DND-41 (cell line): ENCODE measurements around the gene TMEM232.

Experiments used
- ATAC-seq: fragments of 200-7000 bp; cut with Tn5 transposase; 3 replicates; pipeline ENCODE4 v1.9.1; 2021; ENCODE audit warnings: low read depth; ENCODE audit not compliant: insufficient read depth
- DNase-seq: peaks from one replicate; pipeline ENCODE4 v3.0.0-alpha.2; 2020
- H2AFZ ChIP-seq: 2 replicates; pipeline ENCODE4 v1.6.0; 2012; ENCODE audit warnings: low read depth, low read length
- H3K27ac ChIP-seq: 2 replicates; pipeline ENCODE4 v1.5.1; 2012; ENCODE audit warnings: low read length, inconsistent platforms
- H3K27me3 ChIP-seq: fragments of 200-600 bp; sonication (generic); 2 replicates; pipeline ENCODE4 v1.6.0; 2012; ENCODE audit warnings: low read length, mild to moderate bottlenecking, inconsistent platforms; ENCODE audit not compliant: insufficient read depth, poor library complexity
- H3K36me3 ChIP-seq: 2 replicates; pipeline ENCODE4 v1.5.1; 2012; ENCODE audit warnings: low read length, inconsistent platforms; ENCODE audit not compliant: insufficient read depth
- H3K4me1 ChIP-seq: 2 replicates; pipeline ENCODE4 v1.5.1; 2012; ENCODE audit warnings: mild to moderate bottlenecking, low read length; ENCODE audit not compliant: insufficient read depth
- H3K4me2 ChIP-seq: 2 replicates; pipeline ENCODE4 v1.6.0; 2012; ENCODE audit warnings: mild to moderate bottlenecking, moderate library complexity, low read length, inconsistent platforms; ENCODE audit not compliant: insufficient read depth
- H3K4me3 ChIP-seq, 2 experiments: fragments of 200-600 bp in 1 of 2; shearing (Covaris generic) in 1 of 2; 2 replicates each; pipeline ENCODE4 v1.5.1; 2012 to 2016; ENCODE audit warnings: inconsistent platforms in 2 of 2, low read length in 2 of 2, mild to moderate bottlenecking in 2 of 2, low read depth in 1 of 2, moderate library complexity in 1 of 2
- H3K79me2 ChIP-seq: 2 replicates; pipeline ENCODE4 v1.6.0; 2012; ENCODE audit warnings: low read length, inconsistent platforms; ENCODE audit not compliant: insufficient read depth
- H3K9ac ChIP-seq: 2 replicates; pipeline ENCODE4 v1.6.0; 2012; ENCODE audit warnings: low read depth, mild to moderate bottlenecking, inconsistent platforms, low read length, moderate library complexity
- H3K9me3 ChIP-seq: 2 replicates; pipeline ENCODE4 v1.5.1; 2012; ENCODE audit warnings: low read length, moderate library complexity, mild to moderate bottlenecking, inconsistent platforms; ENCODE audit not compliant: insufficient read depth, severe bottlenecking
- H4K20me1 ChIP-seq: 2 replicates; pipeline ENCODE4 v1.6.0; 2012; ENCODE audit warnings: low read length; ENCODE audit not compliant: insufficient read depth
- CTCF ChIP-seq: IDR thresholded peaks from 2 replicates; pipeline ENCODE4 v1.5.1; 2012; ENCODE audit warnings: borderline replicate concordance, low read length, moderate library complexity, mild to moderate bottlenecking; ENCODE audit not compliant: poor library complexity, severe bottlenecking; ENCODE audit errors: extremely low read depth
- EZH2 ChIP-seq: IDR thresholded peaks from 3 replicates; pipeline ENCODE4 v1.6.1; 2012; ENCODE audit warnings: borderline replicate concordance, low read depth, mild to moderate bottlenecking, moderate library complexity, low read length, inconsistent platforms; ENCODE audit not compliant: severe bottlenecking

The TMEM232 gene

GRCh38 chr5:110580625-110581024 is 145.8 kb downstream of the TMEM232 start:
- Histone ChIP-seq H3K9ac (no peak overlapping the region), H4K20me1 (no peaks in the 10 kb centered on the region), H3K27me3 (no peaks in the 10 kb centered on the region), H3K36me3 (no peaks in the 10 kb centered on the region), H2AFZ (no peak overlapping the region), H3K4me1 (no peaks in the 10 kb centered on the region), H3K4me3 (no peak overlapping the region), H3K4me2 (no peak overlapping the region), H3K79me2 (no peaks in the 10 kb centered on the region), H3K27ac (no peak overlapping the region), H3K9me3 (no peaks in the 10 kb centered on the region)
- no peak for DNase-seq
- no peak for ATAC-seq
- TF ChIP-seq EZH2 (no peak), CTCF (no peak)

GRCh38 chr5:110572729-110573128 is 153.7 kb downstream of the TMEM232 start:
- Histone ChIP-seq H2AFZ (no peak overlapping the region), H3K4me3 (no peak overlapping the region), H3K27ac (no peak overlapping the region), H3K27me3 (no peaks in the 10 kb centered on the region), H4K20me1 (no peaks in the 10 kb centered on the region), H3K4me1 (no peaks in the 10 kb centered on the region; the same call in 1 of the 2 replicates), H3K79me2 (no peaks in the 10 kb centered on the region), H3K9ac (no peak overlapping the region), H3K36me3 (no peaks in the 10 kb centered on the region), H3K4me2 (no peak overlapping the region), H3K9me3 (no peaks in the 10 kb centered on the region)
- no peak for TF ChIP-seq CTCF
- no peak for TF ChIP-seq EZH2
- DNase-seq (no peak), ATAC-seq (no peak)

GRCh38 chr5:110562191-110562590 is 164.3 kb downstream of the TMEM232 start:
- Histone ChIP-seq H3K36me3 (no peaks in the 10 kb centered on the region), H3K9me3 (peaks cover 6% of the 10 kb centered on the region), H3K4me3 (no peak overlapping the region), H3K27ac (no peak overlapping the region), H4K20me1 (no peaks in the 10 kb centered on the region), H3K27me3 (no peaks in the 10 kb centered on the region), H3K4me1 (no peaks in the 10 kb centered on the region), H3K9ac (no peak overlapping the region), H2AFZ (no peak overlapping the region), H3K4me2 (no peak overlapping the region), H3K79me2 (no peaks in the 10 kb centered on the region)
- TF ChIP-seq EZH2 (no peak), CTCF (no peak)
- DNase-seq (no peak), ATAC-seq (no peak)

- DNase-seq (no peak), ATAC-seq (no peak)
- H3K36me3 ChIP-seq, result no peaks in the 10 kb centered on the region
- no peaks in the 10 kb centered on the region for H4K20me1 ChIP-seq
- H2AFZ ChIP-seq, result no peak overlapping the region
- H3K4me3 ChIP-seq, result no peak overlapping the region
- no peak overlapping the region for H3K9ac ChIP-seq
- peaks cover 6% of the 10 kb centered on the region for H3K9me3 ChIP-seq
- H3K4me1 ChIP-seq, result no peaks in the 10 kb centered on the region
- no peaks in the 10 kb centered on the region for H3K27me3 ChIP-seq
- H3K4me2 ChIP-seq, result no peak overlapping the region
- H3K79me2 ChIP-seq, result no peaks in the 10 kb centered on the region
- TF ChIP-seq CTCF (no peak), EZH2 (no peak)
- no peak overlapping the region for H3K27ac ChIP-seq
Observed at GRCh38 chr5:110561510-110561909, 165.0 kb downstream of the TMEM232 start.
